GM20431 (cell line): ENCODE data around the gene ZNF512.
"Not testable (repeated sequence)": the region's sequence is repeated elsewhere in the genome, so short reads cannot be mapped to it uniquely, and the experiment has no call there.

Source experiments
- in situ Hi-C: fragments of 300-500 bp; cut with MseI, MboI; formaldehyde crosslinking; loops from one replicate; pipeline ENCODE4 v1.15.0; 2020; ENCODE audit warnings: low sequenced_read_pairs; ENCODE audit not compliant: unreplicated experiment

The ZNF512 gene

GRCh38 chr2:27582129-27582694 lies 630 bp upstream of the ZNF512 start:
- in situ Hi-C loops, result no loop called here

- in situ Hi-C loops, result no loop called here
Observed at GRCh38 chr2:27583390-27583915, 611 bp downstream of the ZNF512 start.

DNA sequence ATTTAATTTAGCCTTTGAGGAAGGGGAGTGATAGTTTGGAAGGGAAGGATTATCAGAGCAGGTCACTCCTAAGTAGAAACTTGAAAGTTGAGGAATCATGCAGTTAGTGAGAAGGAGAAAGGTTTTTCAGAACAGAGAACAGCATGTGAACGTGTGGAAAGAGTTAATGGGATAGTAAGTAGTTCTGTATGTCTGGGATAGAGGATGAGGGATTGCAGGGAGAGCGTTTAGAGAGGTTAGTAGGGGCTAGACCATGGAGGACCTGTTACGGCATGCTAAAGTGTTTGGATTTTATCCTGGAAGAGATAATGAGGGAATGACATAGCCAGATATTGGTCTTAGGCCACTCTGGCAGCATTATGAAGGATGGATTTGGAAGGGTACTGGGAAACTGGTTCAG lies 1.8 kb downstream of the ZNF512 start:
- in situ Hi-C loops, result no loop called here

DNA sequence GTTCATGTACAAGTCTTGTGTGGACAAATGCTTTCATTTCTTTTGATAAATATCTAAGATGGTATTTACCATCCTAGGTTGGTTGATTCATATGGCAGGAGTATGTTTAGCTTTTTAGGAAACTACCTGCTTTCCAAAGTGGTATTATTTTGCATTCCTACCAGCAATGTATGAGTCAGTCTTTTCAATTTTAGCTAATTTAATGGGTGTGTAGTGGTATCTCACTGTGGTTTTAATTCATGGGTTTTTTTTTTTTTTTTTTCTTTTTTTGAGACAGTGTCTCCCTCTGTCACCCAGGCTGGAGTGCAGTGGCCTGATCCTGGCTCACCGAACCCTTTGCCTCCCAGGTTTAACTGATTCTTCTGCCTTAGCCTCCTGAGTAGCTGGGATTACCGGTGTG lies 4.2 kb downstream of the ZNF512 start:
- in situ Hi-C loops, result no loop called here

DNA sequence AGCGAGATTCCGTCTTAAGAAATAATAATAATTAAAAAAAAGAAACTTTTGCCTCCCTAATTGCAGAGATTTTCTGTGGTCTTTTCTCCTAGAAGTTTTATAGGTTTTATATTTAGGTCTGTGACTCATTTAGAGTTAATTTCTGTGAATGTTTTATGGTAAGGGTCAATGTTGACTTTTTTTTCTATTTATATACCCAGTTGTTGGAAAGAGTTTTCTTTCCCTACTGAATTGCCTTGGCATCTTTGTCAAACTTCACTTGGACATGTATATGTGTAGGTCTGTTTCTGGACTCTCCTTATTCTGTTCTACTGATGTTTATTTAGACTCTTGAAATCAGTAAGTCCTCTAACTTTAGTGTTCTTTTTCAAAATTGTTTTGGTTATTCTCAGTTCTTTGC lies 5.5 kb downstream of the ZNF512 start:
- in situ Hi-C loops, result no loop called here

DNA sequence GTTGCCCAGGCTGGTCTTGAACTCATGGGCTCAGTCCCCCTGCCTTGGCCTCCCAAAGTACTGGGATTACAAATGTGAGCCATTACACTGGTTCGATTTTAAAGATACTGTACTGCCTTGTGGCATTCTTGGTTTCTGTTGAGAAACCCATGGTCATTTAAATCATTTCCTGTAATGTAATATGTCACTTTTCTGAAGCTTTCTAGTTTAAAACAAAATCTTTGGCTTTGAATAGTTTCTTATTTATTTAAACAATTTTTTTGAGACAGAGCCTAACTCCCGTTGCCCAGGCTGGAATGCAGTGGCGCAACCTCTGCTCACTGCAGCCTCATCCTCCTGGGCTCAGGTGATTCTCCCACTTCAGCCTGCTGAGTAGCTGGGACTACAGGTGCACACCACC lies 8.9 kb downstream of the ZNF512 start:
- in situ Hi-C loops, result no loop called here

DNA sequence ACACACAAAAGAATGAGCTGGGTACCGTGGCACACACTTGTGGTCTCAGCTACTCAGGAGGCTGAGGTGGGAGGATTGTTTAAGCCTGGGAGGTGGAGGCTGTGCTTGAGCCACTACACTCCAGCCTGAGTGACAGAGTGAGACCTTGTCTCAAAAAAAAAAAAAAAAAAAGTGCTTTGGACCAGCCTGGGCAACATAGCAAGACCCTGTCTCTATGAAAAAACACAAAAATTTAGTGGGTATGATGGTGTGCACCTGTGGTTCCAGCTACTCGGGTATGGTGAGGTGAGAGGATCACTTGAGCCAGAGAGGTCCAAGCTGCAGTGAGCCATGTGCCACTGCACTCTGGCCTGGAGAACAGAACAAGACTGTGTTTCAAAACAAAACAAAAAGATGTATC lies 10.4 kb downstream of the ZNF512 start:
- in situ Hi-C loops, result no loop called here

- in situ Hi-C loops, result not testable (repeated sequence)
Observed at GRCh38 chr2:27594020-27594703, 11.3 kb downstream of the ZNF512 start.

GRCh38 chr2:27595412-27595811 lies 12.6 kb downstream of the ZNF512 start:
- in situ Hi-C loops, result not testable (repeated sequence)

DNA sequence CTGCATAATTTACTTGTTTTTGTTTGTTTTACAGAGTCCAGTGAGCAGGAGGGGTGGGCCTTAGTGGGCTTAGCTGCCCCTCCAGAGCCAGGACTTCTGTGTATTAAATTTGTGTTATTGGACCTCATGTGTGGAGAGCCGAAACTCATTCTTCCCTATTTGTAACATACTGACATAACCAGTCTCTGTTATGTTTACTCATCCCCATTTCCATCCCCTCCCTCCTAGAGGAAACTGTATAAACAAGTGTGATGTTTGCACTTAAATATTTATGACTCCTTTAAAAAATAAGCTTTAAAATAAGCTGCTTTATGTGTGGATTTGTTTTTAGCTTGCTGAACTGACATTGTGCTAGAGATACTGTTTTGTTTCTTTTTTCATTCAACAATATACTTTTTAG lies 13.8 kb downstream of the ZNF512 start:
- in situ Hi-C loops, result no loop called here

DNA sequence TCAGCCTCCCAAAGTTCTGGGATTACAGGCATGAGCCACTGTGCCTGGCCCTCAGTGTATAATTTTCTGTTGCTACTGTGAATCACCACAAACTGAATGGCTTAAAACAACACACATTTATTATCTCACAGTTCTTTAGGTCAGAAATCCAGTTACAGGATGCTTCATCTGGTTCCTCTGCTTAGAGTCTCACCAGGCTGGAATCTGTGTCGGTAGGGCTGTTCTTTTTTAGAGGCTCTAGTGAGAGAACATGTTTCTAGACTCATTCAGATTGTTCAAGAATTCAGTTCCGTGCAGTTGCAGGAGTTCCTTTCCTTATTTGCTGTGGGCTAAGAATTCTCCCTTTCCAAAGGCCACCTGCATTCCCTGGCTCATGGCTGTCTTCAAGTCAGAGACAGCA lies 23.8 kb downstream of the ZNF512 start:
- in situ Hi-C loops, result no loop called here

GRCh38 chr2:27613985-27614384 lies 31.1 kb downstream of the ZNF512 start:
- in situ Hi-C loops, result no loop called here

DNA sequence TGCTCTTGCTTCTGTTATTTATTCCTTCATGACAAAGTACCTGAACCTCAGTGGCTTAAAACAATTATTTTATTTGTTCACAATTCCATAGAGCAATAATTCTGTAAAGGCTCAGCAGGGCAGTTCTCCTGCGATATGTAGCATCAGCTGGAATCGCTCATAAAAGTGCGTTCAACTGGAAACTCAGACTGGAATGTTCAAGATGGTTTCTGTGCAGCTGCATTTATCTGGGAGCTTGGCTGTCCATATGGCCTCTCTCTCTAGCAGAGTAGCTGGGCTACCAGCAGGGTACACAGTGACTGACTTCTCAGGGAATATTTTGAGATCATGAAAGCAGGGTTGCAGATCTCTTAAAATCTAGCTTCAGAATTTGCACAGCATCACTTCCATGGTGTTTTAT lies 32.5 kb downstream of the ZNF512 start:
- in situ Hi-C loops, result no loop called here

- in situ Hi-C loops, result no loop called here
Observed at GRCh38 chr2:27621524-27621923, 38.7 kb downstream of the ZNF512 start.

DNA sequence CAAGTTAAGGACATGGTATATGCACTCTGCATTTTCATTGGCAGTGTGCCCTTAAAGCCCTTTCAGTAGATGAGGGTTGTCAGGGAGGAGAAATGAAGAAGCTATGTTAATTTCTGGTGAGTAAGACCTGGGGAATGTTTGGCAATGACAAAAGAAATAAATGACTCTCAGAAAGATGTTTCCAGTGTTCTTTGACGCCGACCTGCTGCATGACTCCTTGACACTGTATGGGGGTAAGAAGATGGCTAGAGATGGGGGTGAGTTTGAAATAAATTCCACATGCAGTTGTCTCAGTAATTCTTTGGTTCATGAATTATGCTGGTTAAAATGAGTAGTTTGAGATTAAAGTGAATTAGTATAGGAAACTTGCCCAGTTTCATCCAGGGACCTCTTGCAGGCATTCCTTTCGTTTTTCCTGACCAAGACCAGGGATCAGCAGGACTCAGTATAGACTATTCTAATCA lies 40.1 kb downstream of the ZNF512 start:
- in situ Hi-C loops, result no loop called here

- in situ Hi-C loops, result no loop called here
Observed at GRCh38 chr2:27624943-27625342, 42.1 kb downstream of the ZNF512 start.

GRCh38 chr2:27626323-27626722 lies 43.5 kb downstream of the ZNF512 start:
- in situ Hi-C loops, result not testable (repeated sequence)

DNA sequence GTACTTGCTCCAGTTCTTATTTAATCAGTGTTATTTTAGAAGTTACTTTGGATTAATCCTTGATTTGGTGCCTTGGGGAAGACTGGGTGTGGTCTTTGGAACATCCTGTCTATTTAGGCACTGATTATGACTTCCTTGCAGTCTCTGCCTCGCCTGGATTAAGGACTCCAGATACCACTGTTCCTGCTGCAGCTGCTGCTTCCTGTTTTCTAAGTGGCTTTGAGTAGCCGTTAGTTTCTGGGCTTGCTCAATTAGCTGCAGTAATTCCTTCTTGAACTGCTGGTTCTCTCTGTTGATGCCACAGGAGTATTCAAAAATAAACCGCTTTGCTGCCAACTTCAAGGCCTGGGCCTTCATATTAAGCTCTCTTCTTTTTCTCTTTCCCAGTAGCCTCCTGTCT lies 44.1 kb downstream of the ZNF512 start:
- in situ Hi-C loops, result not testable (repeated sequence)

DNA sequence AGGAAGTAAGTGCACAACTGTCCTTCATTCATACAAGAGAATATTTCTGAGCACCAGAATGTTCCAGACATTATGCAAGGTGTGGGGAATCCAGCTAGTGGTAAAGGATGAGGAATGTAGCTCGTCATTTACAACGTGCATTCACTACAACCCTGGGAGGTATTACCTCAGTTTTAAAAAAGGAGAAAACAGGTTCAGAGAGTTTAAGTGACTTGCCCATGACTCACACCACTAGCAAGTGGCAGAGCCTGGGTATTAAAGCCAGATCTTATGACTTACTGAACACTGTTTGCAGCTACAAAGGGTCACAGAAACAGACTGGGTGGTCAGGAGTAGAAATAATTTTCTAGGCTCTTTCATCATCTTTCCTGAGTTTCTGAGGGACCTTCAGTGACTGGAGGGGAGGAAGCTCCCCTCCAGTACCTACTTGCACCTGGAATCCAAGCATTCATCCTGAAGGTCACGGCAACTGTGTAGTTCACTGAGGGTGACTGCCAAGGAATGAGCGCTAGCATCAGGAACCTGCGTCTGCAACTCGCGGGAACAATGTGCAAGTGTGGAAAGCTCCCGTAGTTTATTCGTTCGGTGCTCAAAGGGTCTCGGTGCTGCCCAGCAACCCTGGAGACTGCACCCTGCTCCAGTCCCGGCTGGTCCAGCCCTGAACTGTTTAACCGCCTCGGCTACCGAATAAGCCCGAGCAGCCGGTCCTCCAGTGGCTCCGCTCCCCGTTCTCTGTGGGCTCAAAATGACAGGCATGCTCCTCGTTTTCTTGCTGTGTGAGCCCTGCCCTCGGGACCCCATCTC lies 45.3 kb downstream of the ZNF512 start:
- in situ Hi-C loops, result no loop called here

DNA sequence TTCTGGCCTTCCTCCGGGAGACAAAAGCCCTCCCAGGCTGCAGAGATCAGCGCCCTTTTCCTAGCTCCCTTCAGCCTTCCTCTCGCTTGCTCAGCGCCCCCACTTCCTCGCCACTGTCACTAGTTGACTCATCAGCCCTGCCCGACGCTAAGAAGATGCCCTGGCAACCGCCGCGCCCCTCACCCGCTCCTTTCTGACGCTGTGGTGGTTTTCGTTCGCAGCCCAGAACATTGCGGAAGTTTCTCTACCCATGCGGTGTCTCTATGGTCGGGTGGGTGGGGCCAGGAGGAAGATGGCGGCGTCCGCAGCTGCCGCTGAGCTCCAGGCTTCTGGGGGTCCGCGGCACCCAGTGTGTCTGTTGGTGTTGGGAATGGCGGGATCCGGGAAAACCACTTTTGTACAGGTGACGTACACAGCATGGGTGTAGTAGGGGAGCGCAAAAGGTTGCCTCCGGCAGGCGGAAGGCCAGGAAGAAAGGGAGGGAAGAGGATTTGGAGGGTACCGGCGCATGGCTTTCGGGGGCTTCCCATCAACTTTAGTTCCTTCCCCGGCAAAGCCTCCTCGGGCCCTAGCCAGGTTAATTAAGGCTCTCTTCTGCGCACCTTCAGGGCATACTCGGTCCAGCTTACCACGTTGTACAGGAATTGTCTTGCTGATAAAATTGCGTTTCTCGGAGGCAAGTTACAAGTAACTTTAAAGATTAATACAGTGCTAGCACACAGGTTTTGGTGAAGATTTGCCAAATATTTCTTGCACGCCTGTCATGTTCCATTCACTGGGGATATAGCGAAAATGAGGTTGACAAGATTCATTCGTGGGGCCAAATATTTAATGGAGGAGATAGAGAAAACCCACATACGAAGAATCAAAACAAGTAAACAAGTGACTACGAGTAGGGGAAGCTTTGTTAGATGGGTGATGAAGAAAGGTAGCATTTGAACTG lies 46.2 kb downstream of the ZNF512 start, which contains the start of the genes CCDC121 and GPN1:
Gene CCDC121, minus strand, starts transcription at position 246 of the 943 bp plus-strand sequence. CDS start 1,213 bp downstream, outside the sequence.
Gene GPN1, plus strand, starts transcription at position 284 of the 943 bp plus-strand sequence. Its CDS starts 9 bp downstream, at position 293.
- in situ Hi-C loops, result no loop called here
